Measurements from ENCODE around the gene PDK2.
A peak's percentile ranks its signal among the peaks of the same experiment; 100 is the strongest.

Gene PDK2

DNA sequence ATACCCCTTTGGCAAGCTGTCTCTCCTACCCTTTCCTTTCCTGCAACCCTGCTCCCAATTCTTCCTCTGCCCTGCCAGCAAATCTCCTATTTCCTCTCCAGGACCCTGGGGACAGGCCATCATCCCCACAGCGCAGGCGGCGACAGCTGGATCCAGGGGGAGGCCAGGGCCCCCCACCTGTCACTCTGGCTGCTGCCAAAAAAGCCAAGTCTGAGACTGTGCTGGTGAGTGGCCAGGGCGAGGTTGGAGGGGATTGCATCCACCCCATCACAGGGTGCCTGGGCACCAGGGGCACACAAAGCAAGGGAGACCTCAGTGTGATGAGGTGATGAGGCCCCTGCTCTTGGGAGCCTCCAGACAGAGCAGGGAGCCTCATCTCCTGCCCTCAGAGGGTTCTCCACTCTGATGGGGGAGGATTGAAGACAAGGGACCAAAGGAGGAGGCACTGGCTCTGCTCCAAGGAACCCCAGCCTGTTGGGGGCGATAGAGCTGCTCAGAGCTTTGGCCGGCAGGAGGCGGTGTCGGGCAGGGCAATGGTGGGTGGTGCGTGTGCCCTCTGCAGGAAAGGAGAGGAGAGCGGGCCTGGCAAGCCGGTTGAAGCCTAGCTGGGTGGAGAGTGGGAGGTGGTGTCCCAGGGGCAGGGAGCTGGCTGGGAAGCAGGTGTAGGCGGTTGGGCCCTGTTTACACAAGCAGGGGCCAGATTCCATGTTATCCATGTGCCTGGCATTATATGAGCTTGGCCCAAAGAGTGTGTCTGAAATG is 15.6 kb upstream of the PDK2 start:
- DNase-seq (ENCODE audit: insufficient read length, low spot score): no peak

DNA sequence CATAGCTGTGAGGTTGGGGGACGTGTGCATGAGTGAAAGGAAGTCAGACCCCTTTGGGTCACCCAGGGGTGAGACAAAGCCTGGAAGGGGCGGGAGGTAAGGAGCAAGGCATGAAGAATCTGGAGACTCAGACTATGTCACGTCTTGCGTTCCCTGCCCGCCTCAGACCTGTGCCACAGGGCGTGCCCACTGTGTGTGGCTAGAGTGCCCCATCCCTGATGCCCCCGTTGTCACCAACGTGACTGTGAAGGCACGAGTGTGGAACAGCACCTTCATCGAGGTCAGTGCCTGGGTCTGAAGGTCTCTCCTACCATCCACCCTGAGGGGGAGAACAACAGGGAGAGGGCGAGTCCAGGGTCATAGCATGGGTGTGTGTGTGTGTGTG is 15.1 kb upstream of the PDK2 start:
- no peak for DNase-seq (ENCODE audit: insufficient read length, low spot score)
- no peak for FAIRE-seq
- no peak for TF ChIP-seq POLR2A (IDR thresholded peaks at IDR 0.05; ENCODE audit: low read depth, low read length)

More for the DNA sequence above, 15.6 kb upstream of the PDK2 start:
- FAIRE-seq: no peak
- no peak for TF ChIP-seq POLR2A (IDR thresholded peaks at IDR 0.05; ENCODE audit: low read depth, low read length)

DNA sequence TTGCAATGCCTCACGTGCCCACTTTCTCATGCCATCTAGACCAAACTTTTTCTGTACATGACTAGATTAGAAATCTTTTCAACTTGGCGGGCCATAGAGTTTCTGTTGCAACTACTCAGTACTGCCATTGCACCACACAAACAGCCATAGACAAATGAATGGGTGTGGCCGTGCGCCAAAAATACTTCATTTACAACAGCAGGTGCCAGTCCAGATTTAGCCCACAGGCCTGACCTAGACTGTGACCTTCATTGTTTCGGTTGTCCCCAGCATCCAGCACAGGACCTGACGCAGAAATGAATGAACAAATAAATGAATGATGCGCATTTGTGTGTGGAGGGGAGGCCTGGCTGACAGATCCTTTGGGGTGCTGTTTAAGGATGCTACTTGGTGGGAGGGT is 14.3 kb upstream of the PDK2 start:
- FAIRE-seq: no peak
- TF ChIP-seq POLR2A (IDR thresholded peaks at IDR 0.05; ENCODE audit: low read depth, low read length): no peak
- DNase-seq (ENCODE audit: insufficient read length, low spot score): no peak

DNA sequence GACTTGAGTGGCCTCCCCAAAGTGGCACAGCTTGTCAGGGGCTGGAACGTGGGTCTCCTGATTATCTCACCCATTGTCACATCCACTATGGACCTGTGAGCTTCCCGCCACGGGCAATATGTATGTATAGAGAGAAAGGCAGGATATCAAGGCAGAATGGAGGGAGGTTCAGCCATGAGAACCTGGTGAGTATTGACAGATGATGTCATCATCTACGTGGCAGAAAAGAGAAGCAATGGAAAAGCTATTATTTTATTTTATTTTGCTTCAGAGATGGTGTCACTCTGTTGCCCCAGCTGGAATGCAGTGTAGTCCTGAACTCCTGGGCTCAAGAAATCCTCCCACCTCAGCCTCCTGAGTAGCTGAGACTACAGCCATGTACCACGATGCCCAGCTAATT is 13.4 kb upstream of the PDK2 start:
- TF ChIP-seq POLR2A (IDR thresholded peaks at IDR 0.05; ENCODE audit: low read depth, low read length): no peak
- FAIRE-seq (no peak), DNase-seq (ENCODE audit: insufficient read length, low spot score) (no peak)

DNA sequence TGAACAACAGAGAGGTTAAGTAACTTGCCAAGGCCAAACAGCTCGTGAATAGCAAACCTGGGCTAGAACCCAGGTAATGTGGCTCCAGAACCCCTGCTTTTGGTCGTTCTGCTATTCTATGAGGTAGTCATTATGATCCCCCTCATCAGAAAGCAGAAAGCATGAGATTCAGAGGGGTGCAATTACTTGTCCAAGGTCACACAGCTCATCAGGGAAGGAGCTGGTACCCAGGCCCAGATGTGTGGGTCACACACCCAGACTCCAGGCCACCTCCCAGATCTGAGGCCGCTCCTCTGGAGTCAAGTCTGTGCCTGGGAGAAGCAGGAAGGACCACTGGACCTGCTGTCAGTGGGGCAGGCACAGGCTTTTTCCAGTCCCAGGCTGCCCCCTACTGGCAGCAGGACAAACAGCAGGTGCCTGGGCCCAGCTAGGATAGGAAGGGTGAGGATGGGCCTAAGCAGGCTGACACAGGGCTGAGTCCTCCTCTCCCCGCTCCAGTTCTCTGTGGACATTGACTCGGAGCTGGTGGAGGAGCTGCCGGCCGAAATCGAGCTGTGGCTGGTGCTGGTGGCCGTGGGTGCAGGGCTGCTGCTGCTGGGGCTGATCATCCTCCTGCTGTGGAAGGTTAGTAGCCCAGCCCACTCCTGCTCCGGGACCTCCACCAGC is 7.8 kb upstream of the PDK2 start:
- DNase-seq (ENCODE audit: insufficient read length, low spot score): peak; percentile 65
- TF ChIP-seq POLR2A (IDR thresholded peaks at IDR 0.05; ENCODE audit: low read depth, low read length): no peak
- FAIRE-seq: no peak

DNA sequence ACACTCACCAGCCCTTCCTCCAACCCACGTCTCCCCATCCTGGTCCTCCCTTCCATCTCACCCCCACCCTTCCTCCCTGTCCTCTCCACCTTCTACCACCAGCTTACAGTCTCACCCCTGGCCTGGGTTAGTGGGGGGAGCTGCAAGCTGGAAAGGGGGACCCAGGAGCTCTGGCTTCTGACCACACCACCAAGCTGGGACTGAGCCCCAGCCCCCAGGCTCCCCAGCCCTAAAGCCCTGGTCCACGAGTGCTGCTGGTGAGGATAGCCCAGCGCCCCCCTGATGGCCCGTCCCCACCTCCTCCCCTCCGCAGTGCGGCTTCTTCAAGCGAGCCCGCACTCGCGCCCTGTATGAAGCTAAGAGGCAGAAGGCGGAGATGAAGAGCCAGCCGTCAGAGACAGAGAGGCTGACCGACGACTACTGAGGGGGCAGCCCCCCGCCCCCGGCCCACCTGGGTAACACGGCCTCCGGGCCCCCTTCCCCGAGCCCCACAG is 7.2 kb upstream of the PDK2 start:
- no peak for FAIRE-seq
- no peak for DNase-seq (ENCODE audit: insufficient read length, low spot score)
- TF ChIP-seq POLR2A (IDR thresholded peaks at IDR 0.05; ENCODE audit: low read depth, low read length): no peak

DNA sequence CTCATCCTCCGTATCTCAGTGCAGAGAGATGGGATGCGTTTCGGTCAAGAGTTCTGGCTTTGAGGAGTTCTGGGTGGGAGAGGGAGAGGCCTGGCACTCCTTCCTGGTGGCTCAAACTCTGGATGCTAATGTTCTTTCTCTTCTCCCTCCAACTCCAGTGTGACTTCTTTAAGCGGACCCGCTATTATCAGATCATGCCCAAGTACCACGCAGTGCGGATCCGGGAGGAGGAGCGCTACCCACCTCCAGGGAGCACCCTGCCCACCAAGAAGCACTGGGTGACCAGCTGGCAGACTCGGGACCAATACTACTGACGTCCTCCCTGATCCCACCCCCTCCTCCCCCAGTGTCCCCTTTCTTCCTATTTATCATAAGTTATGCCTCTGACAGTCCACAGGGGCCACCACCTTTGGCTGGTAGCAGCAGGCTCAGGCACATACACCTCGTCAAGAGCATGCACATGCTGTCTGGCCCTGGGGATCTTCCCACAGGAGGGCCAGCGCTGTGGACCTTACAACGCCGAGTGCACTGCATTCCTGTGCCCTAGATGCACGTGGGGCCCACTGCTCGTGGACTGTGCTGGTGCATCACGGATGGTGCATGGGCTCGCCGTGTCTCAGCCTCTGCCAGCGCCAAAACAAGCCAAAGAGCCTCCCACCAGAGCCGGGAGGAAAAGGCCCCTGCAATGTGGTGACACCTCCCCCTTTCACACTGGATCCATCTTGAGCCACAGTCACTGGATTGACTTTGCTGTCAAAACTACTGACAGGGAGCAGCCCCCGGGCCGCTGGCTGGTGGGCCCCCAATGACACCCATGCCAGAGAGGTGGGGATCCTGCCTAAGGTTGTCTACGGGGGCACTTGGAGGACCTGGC is 6.0 kb upstream of the PDK2 start:
- FAIRE-seq (no peak), DNase-seq (ENCODE audit: insufficient read length, low spot score) (no peak)
- TF ChIP-seq POLR2A (IDR thresholded peaks at IDR 0.05; ENCODE audit: low read depth, low read length): no peak

DNA sequence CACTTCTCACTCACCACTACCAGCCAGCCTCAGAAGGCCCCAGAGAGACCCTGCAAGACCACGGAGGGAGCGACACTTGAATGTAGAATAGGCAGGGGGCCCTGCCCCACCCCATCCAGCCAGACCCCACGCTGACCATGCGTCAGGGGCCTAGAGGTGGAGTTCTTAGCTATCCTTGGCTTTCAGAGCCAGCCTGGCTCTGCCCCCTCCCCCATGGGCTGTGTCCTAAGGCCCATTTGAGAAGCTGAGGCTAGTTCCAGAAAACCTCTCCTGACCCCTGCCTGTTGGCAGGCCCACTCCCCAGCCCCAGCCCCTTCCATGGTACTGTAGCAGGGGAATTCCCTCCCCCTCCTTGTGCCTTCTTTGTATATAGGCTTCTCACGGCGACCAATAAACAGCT is 5.1 kb upstream of the PDK2 start:
- no peak for FAIRE-seq
- no peak for TF ChIP-seq POLR2A (IDR thresholded peaks at IDR 0.05; ENCODE audit: low read depth, low read length)
- no peak for DNase-seq (ENCODE audit: insufficient read length, low spot score)

DNA sequence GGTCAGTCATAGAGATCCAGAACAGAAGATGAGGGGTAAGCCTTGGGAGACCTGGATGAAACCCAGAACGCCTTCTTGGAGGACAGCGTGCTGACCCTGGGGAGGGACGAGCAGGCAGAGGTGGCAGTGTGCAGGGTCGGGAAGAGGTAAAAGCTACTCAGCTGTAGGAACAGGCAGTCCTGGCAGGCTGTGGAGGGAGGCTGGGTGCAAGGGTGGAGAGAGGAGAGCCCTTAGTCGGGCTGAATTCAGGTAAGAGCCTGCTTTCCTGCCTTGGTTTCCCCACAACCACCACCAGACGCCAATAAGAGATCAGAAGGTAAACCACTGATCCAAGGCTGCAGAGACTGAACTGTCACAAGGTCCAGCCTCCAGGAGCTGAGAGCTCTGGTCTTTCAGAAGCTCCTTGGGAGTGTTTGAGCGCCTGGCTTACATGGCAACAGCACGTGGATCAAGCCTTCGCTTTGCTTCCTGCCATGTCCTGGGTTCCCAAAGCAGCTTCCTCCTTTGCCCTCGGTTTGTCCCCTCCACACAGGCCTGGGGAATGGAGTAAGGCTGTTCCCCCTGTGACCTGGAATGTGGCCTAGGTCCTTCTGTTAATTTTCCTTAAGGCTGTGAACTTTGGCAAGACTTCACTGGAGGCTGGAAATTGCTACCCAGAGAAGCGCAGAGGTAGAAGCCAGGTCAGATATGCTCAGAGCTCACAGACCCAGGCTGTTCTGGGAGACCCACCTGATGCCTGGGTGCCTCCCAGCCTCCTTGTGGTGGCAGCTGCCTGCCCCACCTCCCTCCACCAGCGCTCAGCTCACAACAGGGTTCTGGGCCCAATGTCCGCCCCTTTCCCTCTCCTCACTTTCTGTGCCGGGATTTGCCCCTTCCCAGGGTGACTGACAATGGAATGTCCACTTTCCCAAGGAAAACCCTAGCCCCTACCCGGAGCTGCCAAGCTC is 3.9 kb upstream of the PDK2 start:
- FAIRE-seq: no peak

DNA sequence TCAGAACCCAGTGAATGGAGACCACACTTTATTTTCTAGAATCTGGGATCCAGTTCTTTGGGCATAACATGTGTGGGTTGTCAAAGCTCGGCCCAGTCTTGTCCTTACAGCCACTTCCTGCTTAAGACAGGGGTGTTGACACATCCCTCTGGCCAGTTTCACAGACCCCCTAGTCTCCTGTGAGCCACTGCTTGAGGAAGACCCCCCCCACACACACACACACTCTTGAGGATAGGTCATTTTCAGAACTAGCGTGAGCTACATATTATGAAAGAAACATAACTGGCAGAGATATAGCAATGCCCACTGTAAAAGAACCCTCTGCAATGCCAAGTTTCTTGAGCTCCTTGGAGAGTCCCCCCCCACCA is 3.2 kb upstream of the PDK2 start:
- TF ChIP-seq POLR2A (IDR thresholded peaks at IDR 0.05; ENCODE audit: low read depth, low read length): no peak
- FAIRE-seq (no peak), DNase-seq (ENCODE audit: insufficient read length, low spot score) (no peak)

More for the DNA sequence above, 3.9 kb upstream of the PDK2 start:
- DNase-seq (ENCODE audit: insufficient read length, low spot score): no peak
- no peak for TF ChIP-seq POLR2A (IDR thresholded peaks at IDR 0.05; ENCODE audit: low read depth, low read length)

DNA sequence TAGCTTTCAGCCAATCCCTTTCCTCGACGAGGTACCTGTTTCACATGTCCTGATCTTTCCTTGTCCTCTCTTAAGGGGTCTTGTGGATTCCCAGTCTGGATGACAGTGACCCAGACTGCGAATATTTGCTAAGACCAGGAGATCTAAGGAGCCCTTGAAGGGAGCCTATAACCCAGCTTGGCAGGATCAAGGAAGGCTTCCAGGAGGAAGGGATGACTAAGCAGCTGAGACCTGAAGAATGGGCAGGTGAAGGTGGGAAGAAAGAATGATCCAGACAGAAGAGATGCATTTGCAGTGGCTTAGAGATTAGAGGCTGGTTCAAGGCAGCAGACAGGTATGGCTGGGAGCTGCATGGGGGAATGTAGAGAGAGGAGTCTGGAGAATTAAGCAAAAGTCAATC is 1.9 kb upstream of the PDK2 start:
- FAIRE-seq: no peak
- TF ChIP-seq POLR2A (IDR thresholded peaks at IDR 0.05; ENCODE audit: low read depth, low read length): no peak

DNA sequence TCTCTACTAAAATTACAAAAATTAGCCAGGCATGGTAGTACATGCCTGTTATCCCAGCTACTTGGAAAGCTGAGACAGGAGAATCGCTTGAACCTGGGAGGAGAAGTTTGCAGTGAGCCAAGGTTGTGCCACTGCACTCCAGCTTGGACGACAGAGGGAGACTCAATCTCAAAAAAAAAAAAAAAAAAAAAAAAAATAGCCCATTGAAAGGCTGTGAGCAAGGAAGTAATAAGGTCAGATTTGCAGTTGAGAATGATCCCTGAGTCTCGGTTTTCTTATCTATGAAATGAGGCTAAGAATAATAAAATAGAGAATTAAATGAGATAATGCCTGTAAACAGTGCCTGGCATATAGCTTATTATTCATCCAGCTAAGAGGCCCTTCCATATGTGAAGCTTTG is 1.3 kb upstream of the PDK2 start:
- DNase-seq (ENCODE audit: insufficient read length, low spot score) (no peak), FAIRE-seq (no peak)
- TF ChIP-seq POLR2A (IDR thresholded peaks at IDR 0.05; ENCODE audit: low read depth, low read length): no peak

More for the DNA sequence above, 1.9 kb upstream of the PDK2 start:
- no peak for DNase-seq (ENCODE audit: insufficient read length, low spot score)

DNA sequence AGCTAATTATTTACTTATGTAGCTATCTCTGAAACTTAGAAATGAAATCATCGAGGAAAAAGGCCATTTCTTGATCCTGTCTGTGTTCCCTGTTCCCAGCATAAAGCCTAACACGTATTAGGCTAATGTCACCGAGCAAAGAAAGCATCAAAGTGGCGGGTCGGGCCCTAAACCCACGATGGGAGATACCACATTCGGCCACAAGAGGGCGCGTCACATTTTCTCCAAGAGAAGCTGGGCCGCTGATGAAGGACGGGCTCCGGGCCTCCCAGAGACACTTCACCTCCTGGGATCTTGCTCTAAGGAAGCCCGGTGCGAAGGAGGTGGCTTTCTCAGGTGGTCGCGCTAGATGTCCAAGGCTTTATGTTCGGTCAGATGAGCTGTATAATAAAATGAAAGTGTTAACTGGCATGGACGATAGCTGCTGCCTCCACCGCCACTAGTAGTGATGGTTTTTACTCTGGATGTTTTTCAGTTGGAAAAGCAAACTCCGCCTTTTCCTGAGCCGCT is 853 bp upstream of the PDK2 start:
- FAIRE-seq (no peak), DNase-seq (ENCODE audit: insufficient read length, low spot score) (no peak)
- no peak for TF ChIP-seq POLR2A (IDR thresholded peaks at IDR 0.05; ENCODE audit: low read depth, low read length)
